Measurements from ENCODE around the gene FRMD1.

Gene FRMD1

DNA sequence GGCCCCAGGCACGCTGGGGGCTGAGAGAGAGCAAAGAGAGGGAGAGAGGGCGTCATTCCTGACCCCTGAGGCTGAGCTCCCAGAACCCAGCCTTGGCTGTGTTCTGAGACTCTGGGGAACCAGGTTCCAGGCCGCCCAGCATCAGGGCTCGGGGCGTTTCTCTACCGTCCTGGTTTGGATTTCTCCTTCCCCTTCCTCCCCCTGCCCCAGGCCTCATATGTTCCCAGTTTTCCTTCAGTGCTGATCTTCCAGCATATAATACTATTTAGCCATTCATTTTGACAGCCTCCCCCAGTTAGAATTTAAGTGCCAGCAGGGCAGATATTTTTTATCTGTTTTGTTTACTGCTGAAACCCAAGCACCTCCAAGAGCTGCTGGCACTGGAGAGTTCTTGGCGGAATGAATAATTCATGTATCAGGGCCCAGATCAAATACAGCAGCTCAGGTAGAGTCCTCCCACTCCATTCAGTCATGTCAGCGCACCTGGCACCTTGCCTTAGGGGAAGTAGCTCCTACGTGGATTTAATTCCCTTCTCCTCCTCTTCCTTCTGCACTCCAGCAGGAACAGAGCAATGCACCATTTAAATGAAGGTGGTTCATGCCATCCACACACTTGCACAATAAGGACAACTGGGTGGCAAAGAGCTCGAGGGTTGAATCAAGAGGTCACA is 23.4 kb upstream of the FRMD1 start:
- no peak overlapping the region for H3K9ac ChIP-seq (ENCODE audit: low read length)
- DNase-seq, result no peak
- no peaks in the 10 kb centered on the region for H3K79me2 ChIP-seq (ENCODE audit: control insufficient read depth, insufficient read depth, low read length)
- no peaks in the 10 kb centered on the region for H3K79me1 ChIP-seq (ENCODE audit: low read length)
- no peak overlapping the region for H3K4ac ChIP-seq (ENCODE audit: low read depth, low read length)
- H3K4me3 ChIP-seq (ENCODE audit: low read length), result no peak overlapping the region
- H2BK5ac ChIP-seq (ENCODE audit: low read length), result no peak overlapping the region
- peaks cover 2% of the 10 kb centered on the region for H3K4me1 ChIP-seq (ENCODE audit: control insufficient read depth, low read depth, low read length)
- no peak overlapping the region for H3K18ac ChIP-seq (ENCODE audit: low read length)
- no peak overlapping the region for H3K56ac ChIP-seq (ENCODE audit: low read length)
- H3K4me2 ChIP-seq (ENCODE audit: low read length), result no peak overlapping the region
- H2AK5ac ChIP-seq (ENCODE audit: low read length), result no peak overlapping the region
- no CpG with 5 or more reads among the region's 10 CpGs for WGBS (ENCODE audit: extremely low coverage, insufficient coverage, low lambda C conversion rate)
- no peaks in the 10 kb centered on the region for H3K36me3 ChIP-seq (ENCODE audit: control insufficient read depth, insufficient read depth, low read length)
- no peak overlapping the region for H4K5ac ChIP-seq (ENCODE audit: low read length)
- H3K27me3 ChIP-seq (ENCODE audit: insufficient read depth, low read length, poor library complexity), result no peaks in the 10 kb centered on the region
- no peak overlapping the region for H3K23ac ChIP-seq (ENCODE audit: low read length)
- no peak overlapping the region for H2BK15ac ChIP-seq (replicated peaks; ENCODE audit: low read depth)
- no peak overlapping the region for H2BK120ac ChIP-seq (ENCODE audit: low read depth, low read length)
- no peak overlapping the region for H4K8ac ChIP-seq (ENCODE audit: low read depth, low read length)
- H3K27ac ChIP-seq (ENCODE audit: low read depth, low read length), result no peak overlapping the region

DNA sequence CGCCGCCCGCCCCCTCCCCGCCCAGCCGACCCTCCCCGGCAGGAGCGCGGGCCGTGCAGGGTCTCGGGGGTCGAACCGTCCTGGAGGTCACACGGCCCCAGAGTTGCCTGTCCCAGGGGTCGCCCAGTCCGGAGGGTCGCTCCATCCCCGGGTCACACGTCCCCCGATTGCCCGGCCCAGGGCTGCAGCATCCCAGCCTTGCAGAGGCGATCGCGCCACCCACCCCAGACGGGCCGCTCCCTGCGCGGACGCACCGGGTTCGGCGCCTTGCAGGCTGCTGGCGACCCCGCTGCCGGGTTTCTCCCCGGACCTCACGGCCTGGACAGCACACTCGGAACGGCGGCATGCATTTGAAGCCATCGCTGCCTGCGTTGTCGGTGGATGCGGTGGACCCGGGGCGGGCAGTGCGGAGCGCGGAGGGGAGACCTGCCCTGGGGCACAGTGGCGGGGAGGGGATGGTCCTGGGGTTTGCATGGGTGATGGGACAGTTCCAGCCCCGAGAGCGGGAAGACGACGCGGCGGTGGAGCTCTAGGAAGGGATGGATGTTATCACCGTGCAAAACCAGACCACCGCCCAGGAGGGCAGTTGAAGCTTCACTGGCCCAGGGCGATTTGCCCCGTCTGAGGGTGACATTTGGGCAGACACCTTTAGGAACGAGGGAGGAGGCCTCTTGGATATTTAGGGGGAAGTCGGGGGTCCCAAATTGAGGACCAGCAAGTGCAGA is 22.7 kb upstream of the FRMD1 start:
- no CpG with 5 or more reads among the region's 61 CpGs for WGBS (ENCODE audit: extremely low coverage, insufficient coverage, low lambda C conversion rate)
- H3K36me3 ChIP-seq (ENCODE audit: control insufficient read depth, insufficient read depth, low read length), result no peaks in the 10 kb centered on the region
- no peak overlapping the region for H3K27ac ChIP-seq (ENCODE audit: low read depth, low read length)
- H3K9ac ChIP-seq (ENCODE audit: low read length), result no peak overlapping the region
- H3K56ac ChIP-seq (ENCODE audit: low read length), result no peak overlapping the region
- no peak overlapping the region for H3K4me2 ChIP-seq (ENCODE audit: low read length)
- no peaks in the 10 kb centered on the region for H3K79me2 ChIP-seq (ENCODE audit: control insufficient read depth, insufficient read depth, low read length)
- no peak overlapping the region for H4K5ac ChIP-seq (ENCODE audit: low read length)
- no peak for DNase-seq
- H3K79me1 ChIP-seq (ENCODE audit: low read length), result no peaks in the 10 kb centered on the region
- peaks cover 2% of the 10 kb centered on the region for H3K4me1 ChIP-seq (ENCODE audit: control insufficient read depth, low read depth, low read length)
- no peak overlapping the region for H2BK120ac ChIP-seq (ENCODE audit: low read depth, low read length)
- no peak overlapping the region for H4K8ac ChIP-seq (ENCODE audit: low read depth, low read length)
- H2AK5ac ChIP-seq (ENCODE audit: low read length), result no peak overlapping the region
- no peak overlapping the region for H3K4me3 ChIP-seq (ENCODE audit: low read length)
- H2BK15ac ChIP-seq (replicated peaks; ENCODE audit: low read depth), result no peak overlapping the region
- H3K4ac ChIP-seq (ENCODE audit: low read depth, low read length), result no peak overlapping the region
- H3K18ac ChIP-seq (ENCODE audit: low read length), result no peak overlapping the region
- H2BK5ac ChIP-seq (ENCODE audit: low read length), result no peak overlapping the region
- H3K27me3 ChIP-seq (ENCODE audit: insufficient read depth, low read length, poor library complexity), result no peaks in the 10 kb centered on the region
- no peak overlapping the region for H3K23ac ChIP-seq (ENCODE audit: low read length)

DNA sequence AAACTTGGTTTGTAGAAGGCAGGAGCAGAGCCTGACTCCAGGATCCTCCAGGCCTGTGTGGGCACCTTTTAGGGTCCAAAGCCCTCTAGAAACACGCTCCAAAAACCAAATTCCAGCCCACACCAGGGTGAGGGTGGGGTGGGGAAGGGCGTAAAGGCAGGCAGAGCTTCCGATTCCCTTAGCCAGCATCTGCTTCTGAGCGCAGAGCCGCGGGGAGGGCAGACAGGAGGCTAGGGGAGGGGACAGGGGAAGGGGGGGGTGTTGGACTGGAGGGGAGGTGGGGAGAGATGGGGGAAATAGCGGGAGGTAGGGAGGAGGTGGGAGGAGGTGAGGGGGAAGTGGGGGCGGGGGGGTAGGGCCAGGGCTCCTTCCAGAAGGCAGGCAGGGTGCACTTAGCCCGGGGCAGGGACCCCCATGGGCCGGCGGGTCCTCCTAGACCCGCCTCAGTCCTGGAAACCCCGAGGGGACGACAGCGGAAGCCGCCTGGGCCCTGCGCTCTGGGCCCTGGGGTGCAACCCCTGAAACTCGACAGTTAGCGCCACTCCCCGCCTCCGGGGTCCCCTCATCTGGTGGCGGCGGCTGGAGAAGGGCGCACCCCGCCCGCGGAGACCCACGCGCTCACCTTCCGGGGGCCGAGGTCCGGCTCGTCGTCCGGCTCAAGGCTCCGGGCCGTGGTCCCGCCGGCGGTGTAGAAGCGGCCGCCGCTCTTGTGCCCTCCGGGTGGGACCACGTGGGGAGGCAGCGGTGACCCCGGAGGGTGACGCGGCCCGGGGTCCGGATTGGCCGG is 22.0 kb upstream of the FRMD1 start:
- Histone ChIP-seq H2BK5ac (ENCODE audit: low read length) (no peak overlapping the region), H3K27ac (ENCODE audit: low read depth, low read length) (no peak overlapping the region)

DNA sequence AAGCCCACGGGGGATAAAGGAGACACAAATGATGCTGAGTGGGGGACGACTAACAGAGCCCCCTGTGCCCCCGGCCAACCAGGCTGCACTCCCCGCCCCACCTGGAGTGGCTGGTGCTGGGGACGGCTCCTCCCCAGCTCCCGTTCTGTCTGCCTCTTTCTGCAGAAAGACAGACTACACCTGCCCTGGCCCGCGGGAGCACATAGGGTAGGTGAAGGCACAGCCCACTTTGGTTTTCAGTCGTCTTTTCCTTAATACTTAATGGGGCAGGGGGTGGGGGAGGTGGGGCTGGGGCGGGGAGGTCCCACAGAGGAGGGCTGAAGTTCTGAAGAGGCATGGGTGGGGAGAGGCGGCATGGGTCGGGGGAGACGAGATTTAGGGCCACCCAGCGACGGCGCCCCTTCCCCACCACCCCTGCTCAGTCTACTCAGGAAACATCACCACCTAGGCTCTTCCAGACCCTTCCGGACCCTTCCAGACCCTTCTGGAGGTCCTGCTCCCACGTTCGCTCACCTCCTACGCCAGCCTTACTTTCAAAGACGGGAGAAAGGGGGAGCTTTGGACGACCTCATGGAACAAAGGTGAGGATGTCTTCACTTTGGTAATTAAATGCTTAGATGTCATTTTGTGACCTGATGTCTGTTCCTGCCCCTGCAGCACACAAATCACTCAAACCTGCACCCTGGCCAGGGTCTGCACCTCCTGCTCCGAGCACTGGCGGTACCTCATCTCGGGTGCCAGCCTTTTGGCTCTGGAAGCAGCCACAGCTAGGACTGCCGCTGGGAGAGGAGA is 21.2 kb upstream of the FRMD1 start:
- no peak overlapping the region for H2BK15ac ChIP-seq (replicated peaks; ENCODE audit: low read depth)
- H3K4me3 ChIP-seq (ENCODE audit: low read length), result no peak overlapping the region
- H2BK120ac ChIP-seq (ENCODE audit: low read depth, low read length), result no peak overlapping the region
- no peak overlapping the region for H2AK5ac ChIP-seq (ENCODE audit: low read length)
- no peak overlapping the region for H4K8ac ChIP-seq (ENCODE audit: low read depth, low read length)
- peaks cover 2% of the 10 kb centered on the region for H3K4me1 ChIP-seq (ENCODE audit: control insufficient read depth, low read depth, low read length)
- WGBS (ENCODE audit: extremely low coverage, insufficient coverage, low lambda C conversion rate), result no CpG with 5 or more reads among the region's 26 CpGs
- no peak for DNase-seq
- no peak overlapping the region for H2BK5ac ChIP-seq (ENCODE audit: low read length)
- no peaks in the 10 kb centered on the region for H3K27me3 ChIP-seq (ENCODE audit: insufficient read depth, low read length, poor library complexity)
- no peak overlapping the region for H3K4ac ChIP-seq (ENCODE audit: low read depth, low read length)
- no peaks in the 10 kb centered on the region for H3K36me3 ChIP-seq (ENCODE audit: control insufficient read depth, insufficient read depth, low read length)
- no peaks in the 10 kb centered on the region for H3K79me1 ChIP-seq (ENCODE audit: low read length)
- no peak overlapping the region for H3K27ac ChIP-seq (ENCODE audit: low read depth, low read length)
- no peak overlapping the region for H3K23ac ChIP-seq (ENCODE audit: low read length)
- no peak overlapping the region for H3K56ac ChIP-seq (ENCODE audit: low read length)
- no peak overlapping the region for H3K9ac ChIP-seq (ENCODE audit: low read length)
- no peak overlapping the region for H4K5ac ChIP-seq (ENCODE audit: low read length)
- no peak overlapping the region for H3K18ac ChIP-seq (ENCODE audit: low read length)
- no peaks in the 10 kb centered on the region for H3K79me2 ChIP-seq (ENCODE audit: control insufficient read depth, insufficient read depth, low read length)
- H3K4me2 ChIP-seq (ENCODE audit: low read length), result no peak overlapping the region

More for the DNA sequence above, 22.0 kb upstream of the FRMD1 start:
- no peak overlapping the region for H3K18ac ChIP-seq (ENCODE audit: low read length)
- no peak overlapping the region for H2BK120ac ChIP-seq (ENCODE audit: low read depth, low read length)
- H3K4ac ChIP-seq (ENCODE audit: low read depth, low read length), result no peak overlapping the region
- WGBS (ENCODE audit: extremely low coverage, insufficient coverage, low lambda C conversion rate), result no CpG with 5 or more reads among the region's 52 CpGs
- no peak for DNase-seq
- no peak overlapping the region for H3K56ac ChIP-seq (ENCODE audit: low read length)
- H3K79me1 ChIP-seq (ENCODE audit: low read length), result no peaks in the 10 kb centered on the region
- H4K5ac ChIP-seq (ENCODE audit: low read length), result no peak overlapping the region
- no peak overlapping the region for H4K8ac ChIP-seq (ENCODE audit: low read depth, low read length)
- H2AK5ac ChIP-seq (ENCODE audit: low read length), result no peak overlapping the region
- no peak overlapping the region for H3K9ac ChIP-seq (ENCODE audit: low read length)
- H3K23ac ChIP-seq (ENCODE audit: low read length), result no peak overlapping the region
- H3K27me3 ChIP-seq (ENCODE audit: insufficient read depth, low read length, poor library complexity), result no peaks in the 10 kb centered on the region
- no peak overlapping the region for H2BK15ac ChIP-seq (replicated peaks; ENCODE audit: low read depth)
- H3K4me3 ChIP-seq (ENCODE audit: low read length), result no peak overlapping the region
- no peaks in the 10 kb centered on the region for H3K79me2 ChIP-seq (ENCODE audit: control insufficient read depth, insufficient read depth, low read length)
- no peak overlapping the region for H3K4me2 ChIP-seq (ENCODE audit: low read length)
- peaks cover 2% of the 10 kb centered on the region for H3K4me1 ChIP-seq (ENCODE audit: control insufficient read depth, low read depth, low read length)
- H3K36me3 ChIP-seq (ENCODE audit: control insufficient read depth, insufficient read depth, low read length), result no peaks in the 10 kb centered on the region

DNA sequence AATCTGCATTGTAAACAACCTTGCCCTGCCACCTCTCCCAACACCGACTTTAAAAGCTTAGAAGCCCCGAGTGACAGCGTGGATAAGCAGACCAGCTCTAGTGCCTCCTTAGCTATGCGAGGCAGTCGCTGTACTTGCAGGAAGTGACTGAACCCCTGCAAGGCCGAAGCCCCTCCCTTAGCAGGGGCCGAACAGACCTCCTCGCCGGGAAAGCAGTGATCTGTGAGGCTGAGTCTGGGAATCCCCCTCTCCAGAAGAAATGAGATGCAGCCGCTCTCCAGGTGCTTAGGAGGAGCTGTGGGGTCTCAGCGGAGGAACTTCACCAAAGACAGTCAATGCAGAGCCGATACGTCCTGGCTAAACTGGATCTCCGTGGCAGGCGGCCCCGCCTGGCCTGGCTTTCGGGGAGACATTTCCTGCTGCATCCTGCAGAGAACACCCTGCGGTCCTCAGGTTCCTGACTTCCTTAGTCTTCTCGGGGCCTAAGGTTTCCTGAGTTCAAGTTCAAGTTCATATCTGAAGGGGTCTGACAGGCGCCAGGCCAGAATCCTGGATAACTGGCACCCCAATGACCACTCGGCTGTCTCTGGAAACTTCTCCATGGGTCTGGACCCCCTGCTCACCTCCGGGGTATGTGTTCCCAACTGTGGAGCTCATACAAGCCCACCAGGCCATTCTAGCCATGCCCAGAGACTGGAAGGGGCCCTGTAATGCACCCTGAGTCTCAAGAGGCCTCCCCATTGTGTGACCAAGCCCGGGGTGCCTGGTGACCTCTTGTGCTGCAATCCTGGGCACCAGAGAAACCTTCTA is 20.4 kb upstream of the FRMD1 start:
- no peaks in the 10 kb centered on the region for H3K27me3 ChIP-seq (ENCODE audit: insufficient read depth, low read length, poor library complexity)
- no peak overlapping the region for H3K18ac ChIP-seq (ENCODE audit: low read length)
- no peak overlapping the region for H3K4me3 ChIP-seq (ENCODE audit: low read length)
- no peaks in the 10 kb centered on the region for H3K79me2 ChIP-seq (ENCODE audit: control insufficient read depth, insufficient read depth, low read length)
- no peak overlapping the region for H4K5ac ChIP-seq (ENCODE audit: low read length)
- DNase-seq, result peak; percentile 69
- H3K9ac ChIP-seq (ENCODE audit: low read length), result no peak overlapping the region
- H2BK15ac ChIP-seq (replicated peaks; ENCODE audit: low read depth), result no peak overlapping the region
- H3K4me2 ChIP-seq (ENCODE audit: low read length), result no peak overlapping the region
- no peak overlapping the region for H2BK5ac ChIP-seq (ENCODE audit: low read length)
- no peak overlapping the region for H4K8ac ChIP-seq (ENCODE audit: low read depth, low read length)
- peaks cover 2% of the 10 kb centered on the region for H3K4me1 ChIP-seq (ENCODE audit: control insufficient read depth, low read depth, low read length)
- no peak overlapping the region for H2AK5ac ChIP-seq (ENCODE audit: low read length)
- no peaks in the 10 kb centered on the region for H3K79me1 ChIP-seq (ENCODE audit: low read length)
- H3K4ac ChIP-seq (ENCODE audit: low read depth, low read length), result no peak overlapping the region
- no peak overlapping the region for H2BK120ac ChIP-seq (ENCODE audit: low read depth, low read length)
- H3K27ac ChIP-seq (ENCODE audit: low read depth, low read length), result no peak overlapping the region
- no peak overlapping the region for H3K23ac ChIP-seq (ENCODE audit: low read length)
- no CpG with 5 or more reads among the region's 23 CpGs for WGBS (ENCODE audit: extremely low coverage, insufficient coverage, low lambda C conversion rate)
- peak overlapping the region; percentile 62 for H3K56ac ChIP-seq (ENCODE audit: low read length)
- no peaks in the 10 kb centered on the region for H3K36me3 ChIP-seq (ENCODE audit: control insufficient read depth, insufficient read depth, low read length)
